GM23338 (cell line): ENCODE measurements around the gene EPHB1. TPM values are rescaled to one million over a fixed set of nuclear protein-coding genes. Genes with fewer than 3 reads are reported as not detected.

Experiments used
- ATAC-seq: fragments of 200-7000 bp; cut with Tn5 transposase; 3 replicates; pipeline ENCODE4 v1.9.1; 2020
- DNase-seq: peaks from one replicate; pipeline ENCODE4 v3.0.0-alpha.2; 2015; ENCODE audit warnings: low spot score
- H2AFZ ChIP-seq: fragments of 200-600 bp; sonication (generic); 2 replicates; pipeline ENCODE4 v1.8.0; 2016; ENCODE audit warnings: antibody characterized with exemption, mild to moderate bottlenecking, moderate library complexity
- H3F3A ChIP-seq: fragments of 200-600 bp; sonication (generic); replicated peaks from 2 replicates; pipeline ENCODE4 v1.8.0; 2017; ENCODE audit warnings: antibody characterized with exemption, mixed run types, low read depth
- H3K27ac ChIP-seq: fragments of 200-600 bp; sonication (generic); 2 replicates; pipeline ENCODE4 v1.6.1; 2016; ENCODE audit warnings: low read depth
- H3K27me3 ChIP-seq: fragments of 200-600 bp; sonication (generic); 2 replicates; pipeline ENCODE4 v1.8.0; 2016; ENCODE audit warnings: mild to moderate bottlenecking, mixed run types, moderate library complexity; ENCODE audit not compliant: insufficient read depth
- H3K36me3 ChIP-seq: fragments of 200-600 bp; sonication (generic); 2 replicates; pipeline ENCODE4 v1.8.0; 2016; ENCODE audit warnings: mild to moderate bottlenecking; ENCODE audit not compliant: insufficient read depth
- H3K4me1 ChIP-seq: fragments of 200-600 bp; sonication (generic); 2 replicates; pipeline ENCODE4 v1.8.0; 2016; ENCODE audit warnings: mild to moderate bottlenecking, moderate library complexity; ENCODE audit not compliant: insufficient read depth
- H3K4me2 ChIP-seq: fragments of 200-600 bp; sonication (generic); 2 replicates; pipeline ENCODE4 v1.7.1; 2017; ENCODE audit warnings: mixed run types
- H3K4me3 ChIP-seq: fragments of 200-600 bp; sonication (generic); 2 replicates; pipeline ENCODE4 v1.6.1; 2016; ENCODE audit warnings: mixed run types
- H3K79me2 ChIP-seq: fragments of 200-600 bp; sonication (generic); replicated peaks from 2 replicates; pipeline ENCODE4 v1.8.0; 2017; ENCODE audit warnings: mild to moderate bottlenecking; ENCODE audit not compliant: insufficient read depth
- H3K9me2 ChIP-seq: fragments of 200-600 bp; sonication (generic); 2 replicates; pipeline ENCODE4 v1.8.0; 2017; ENCODE audit not compliant: insufficient read depth
- H4K20me1 ChIP-seq: fragments of 200-600 bp; sonication (generic); replicated peaks from 2 replicates; pipeline ENCODE4 v1.8.0; 2017; ENCODE audit warnings: mild to moderate bottlenecking; ENCODE audit not compliant: insufficient read depth
- H3K27ac Mint-ChIP-seq: 2 replicates; pipeline ENCODE4 v1.8.0; 2020; ENCODE audit warnings: inconsistent platforms, mild to moderate bottlenecking, moderate library complexity, mixed read lengths
- H3K27me3 Mint-ChIP-seq: 3 replicates; pipeline ENCODE4 v1.8.0; 2022; ENCODE audit warnings: low read depth, mild to moderate bottlenecking, moderate library complexity, mixed read lengths, inconsistent platforms; ENCODE audit not compliant: insufficient read depth, poor library complexity
- H3K36me3 Mint-ChIP-seq: 3 replicates; pipeline ENCODE4 v1.8.0; 2021; ENCODE audit warnings: low read depth, mild to moderate bottlenecking, inconsistent platforms, moderate library complexity, mixed read lengths
- H3K4me1 Mint-ChIP-seq: 3 replicates; pipeline ENCODE4 v1.8.0; 2020; ENCODE audit warnings: mild to moderate bottlenecking, inconsistent platforms, mixed read lengths
- H3K4me3 Mint-ChIP-seq: 3 replicates; pipeline ENCODE4 v1.8.0; 2021; ENCODE audit warnings: moderate library complexity, mild to moderate bottlenecking, inconsistent platforms, mixed read lengths
- H3K9me3 Mint-ChIP-seq: 3 replicates; pipeline ENCODE4 v1.8.0; 2020; ENCODE audit warnings: moderate library complexity, mild to moderate bottlenecking, inconsistent platforms, mixed read lengths
- CREB1 ChIP-seq: fragments of 250-450 bp; sonication (Bioruptor Pico); IDR thresholded peaks from 2 replicates; pipeline ENCODE4 v1.5.0; 2020; ENCODE audit warnings: low read depth, mild to moderate bottlenecking, moderate library complexity
- EZH2 ChIP-seq: fragments of 200-600 bp; sonication (generic); IDR thresholded peaks from one replicate; pipeline ENCODE4 v1.8.0; 2017; ENCODE audit warnings: antibody characterized with exemption, mild to moderate bottlenecking, low read depth; ENCODE audit not compliant: unreplicated experiment
- EZH2phosphoT487 ChIP-seq: fragments of 200-600 bp; sonication (generic); IDR thresholded peaks from one replicate; pipeline ENCODE4 v1.8.1; 2018; ENCODE audit warnings: antibody characterized with exemption; ENCODE audit not compliant: unreplicated experiment
- JUNB ChIP-seq: IDR thresholded peaks from one replicate; pipeline ENCODE4 v1.6.1; 2016; ENCODE audit warnings: antibody characterized with exemption; ENCODE audit not compliant: unreplicated experiment
- NANOG ChIP-seq: IDR thresholded peaks from 2 replicates; pipeline ENCODE4 v1.6.1; 2016; ENCODE audit warnings: antibody characterized with exemption, borderline replicate concordance
- STAT1 ChIP-seq: IDR thresholded peaks from one replicate; pipeline ENCODE4 v1.6.1; 2016; ENCODE audit warnings: antibody characterized with exemption; ENCODE audit not compliant: unreplicated experiment
- ZNF114 ChIP-seq: fragments of 250-450 bp; sonication (Bioruptor Pico); IDR thresholded peaks from 2 replicates; pipeline ENCODE4 v1.5.0; 2020; ENCODE audit warnings: mild to moderate bottlenecking, moderate library complexity
- ZNF331 ChIP-seq: fragments of 250-450 bp; sonication (Bioruptor Pico); IDR thresholded peaks from 2 replicates; pipeline ENCODE4 v1.5.0; 2020; ENCODE audit warnings: low read depth, mild to moderate bottlenecking, moderate library complexity
- polyA plus RNA-seq: library from polyadenylated mRNA; unstranded; fragments of >200 nt; fragmentation: Nextera tagmentation; extraction: Ambion mirVana; gene quantifications from 2 replicates; pipeline ENCODE4 v1.2.1, GENCODE V29; 2016
- total RNA-seq: library from RNA; depleted of rRNA; stranded (reverse); fragments of >200 nt; shearing (Covaris generic); gene quantifications from 2 replicates; pipeline ENCODE4 v1.2.3, GENCODE V29; 2014
- TF ChIP-seq, protein P1 (sequence below), 2 experiments: fragments of 200-600 bp in 1 of 2; sonication (generic) in 1 of 2; conservative IDR thresholded peaks; 2 replicates each; pipeline versions ENCODE4 v1.5.1 to v1.6.1; 2016 to 2017; ENCODE audit warnings: antibody characterized with exemption in 2 of 2, low read depth in 2 of 2, mild to moderate bottlenecking in 2 of 2, moderate library complexity in 1 of 2
- TF ChIP-seq, protein P2 (sequence below): IDR thresholded peaks from one replicate; pipeline ENCODE4 v1.6.1; 2018; ENCODE audit warnings: antibody characterized with exemption; ENCODE audit not compliant: unreplicated experiment
- TF ChIP-seq, protein P3 (sequence below): fragments of 250-450 bp; sonication (Bioruptor Pico); IDR thresholded peaks from 2 replicates; pipeline ENCODE4 v1.5.0; 2020; ENCODE audit warnings: mild to moderate bottlenecking, moderate library complexity

Gene EPHB1
- total and polyA plus RNA-seq, 2 experiments from 2014 or later: 2.7 to 5.2 TPM

DNA sequence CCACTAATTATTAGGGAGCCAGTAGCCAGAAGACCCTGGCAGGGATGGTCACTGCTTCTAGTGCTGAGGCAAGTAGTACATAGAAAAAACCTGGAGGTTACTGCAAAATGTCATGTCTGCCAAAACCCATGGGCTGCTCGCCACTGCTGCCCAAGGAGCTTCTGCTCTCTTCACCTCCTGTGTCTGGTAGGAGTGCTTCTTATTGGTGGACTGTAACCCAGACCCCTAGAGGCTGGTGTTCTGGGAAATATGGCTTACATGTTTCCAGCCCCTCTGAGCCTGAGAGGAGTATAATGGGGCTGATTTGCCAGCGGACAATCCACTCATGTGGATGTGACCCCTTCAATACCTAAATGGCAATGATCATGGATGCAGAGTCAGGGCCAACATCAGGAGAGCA lies 286.4 kb downstream of the EPHB1 start (continued):
- TF ChIP-seq, protein P1, sequence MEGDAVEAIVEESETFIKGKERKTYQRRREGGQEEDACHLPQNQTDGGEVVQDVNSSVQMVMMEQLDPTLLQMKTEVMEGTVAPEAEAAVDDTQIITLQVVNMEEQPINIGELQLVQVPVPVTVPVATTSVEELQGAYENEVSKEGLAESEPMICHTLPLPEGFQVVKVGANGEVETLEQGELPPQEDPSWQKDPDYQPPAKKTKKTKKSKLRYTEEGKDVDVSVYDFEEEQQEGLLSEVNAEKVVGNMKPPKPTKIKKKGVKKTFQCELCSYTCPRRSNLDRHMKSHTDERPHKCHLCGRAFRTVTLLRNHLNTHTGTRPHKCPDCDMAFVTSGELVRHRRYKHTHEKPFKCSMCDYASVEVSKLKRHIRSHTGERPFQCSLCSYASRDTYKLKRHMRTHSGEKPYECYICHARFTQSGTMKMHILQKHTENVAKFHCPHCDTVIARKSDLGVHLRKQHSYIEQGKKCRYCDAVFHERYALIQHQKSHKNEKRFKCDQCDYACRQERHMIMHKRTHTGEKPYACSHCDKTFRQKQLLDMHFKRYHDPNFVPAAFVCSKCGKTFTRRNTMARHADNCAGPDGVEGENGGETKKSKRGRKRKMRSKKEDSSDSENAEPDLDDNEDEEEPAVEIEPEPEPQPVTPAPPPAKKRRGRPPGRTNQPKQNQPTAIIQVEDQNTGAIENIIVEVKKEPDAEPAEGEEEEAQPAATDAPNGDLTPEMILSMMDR (conservative IDR thresholded peaks at IDR 0.05; ENCODE audit: low read depth in 2 of 2): no peak

DNA sequence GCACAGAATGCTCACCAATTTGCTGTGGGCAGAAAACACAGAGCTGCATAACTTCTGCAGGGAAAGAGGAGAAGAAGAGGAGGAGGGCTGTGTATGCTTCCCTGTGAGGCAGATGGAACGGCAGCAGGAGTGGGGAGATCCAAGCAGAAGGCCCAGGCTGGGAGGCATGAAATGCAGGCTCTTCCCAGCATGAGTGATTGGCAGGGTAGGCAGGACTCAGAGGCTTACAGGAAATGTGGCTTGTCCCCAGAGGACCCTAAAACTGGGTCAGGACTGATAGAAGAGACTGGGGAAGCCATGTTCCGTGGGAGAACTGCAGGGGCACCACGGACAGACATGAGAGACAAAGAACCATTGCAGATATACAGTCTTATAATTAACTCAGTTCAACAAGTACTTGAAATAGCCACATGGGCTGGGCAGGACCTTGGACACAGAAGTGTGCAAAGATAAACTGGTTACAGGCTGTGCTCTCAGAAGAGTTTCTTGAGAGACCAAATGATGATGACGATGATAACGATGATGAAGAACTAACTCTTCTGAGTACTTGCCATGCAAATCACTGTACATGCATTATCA lies 286.9 kb downstream of the EPHB1 start:
- H3K79me2 ChIP-seq: no peaks in the 10 kb centered on the region
- H3K27me3 ChIP-seq: no peaks in the 10 kb centered on the region
- Mint-ChIP-seq H3K27ac (peak overlapping the region; percentile 7; the same call in 1 of the 2 replicates), H3K27me3 (peaks cover 15% of the 10 kb centered on the region), H3K36me3 (no peaks in the 10 kb centered on the region), H3K9me3 (no peaks in the 10 kb centered on the region), H3K4me1 (peaks cover 36% of the 10 kb centered on the region), H3K4me3 (no peak overlapping the region)
- ATAC-seq (no peak), DNase-seq (no peak)
- H3K4me2 ChIP-seq: no peak overlapping the region
- peaks cover 15% of the 10 kb centered on the region for H3K4me1 ChIP-seq
- peaks cover 13% of the 10 kb centered on the region; the same call in 1 of the 2 replicates for H3K9me2 ChIP-seq
- H3K27ac ChIP-seq: no peak overlapping the region
- no peak for TF ChIP-seq NANOG
- TF ChIP-seq CREB1 (CRISPR knock-in tag): no peak
- no peak for TF ChIP-seq EZH2
- TF ChIP-seq, protein P1 (conservative IDR thresholded peaks at IDR 0.05; ENCODE audit: low read depth in 2 of 2): no peak
- no peak for TF ChIP-seq EZH2phosphoT487
- TF ChIP-seq, protein P2, sequence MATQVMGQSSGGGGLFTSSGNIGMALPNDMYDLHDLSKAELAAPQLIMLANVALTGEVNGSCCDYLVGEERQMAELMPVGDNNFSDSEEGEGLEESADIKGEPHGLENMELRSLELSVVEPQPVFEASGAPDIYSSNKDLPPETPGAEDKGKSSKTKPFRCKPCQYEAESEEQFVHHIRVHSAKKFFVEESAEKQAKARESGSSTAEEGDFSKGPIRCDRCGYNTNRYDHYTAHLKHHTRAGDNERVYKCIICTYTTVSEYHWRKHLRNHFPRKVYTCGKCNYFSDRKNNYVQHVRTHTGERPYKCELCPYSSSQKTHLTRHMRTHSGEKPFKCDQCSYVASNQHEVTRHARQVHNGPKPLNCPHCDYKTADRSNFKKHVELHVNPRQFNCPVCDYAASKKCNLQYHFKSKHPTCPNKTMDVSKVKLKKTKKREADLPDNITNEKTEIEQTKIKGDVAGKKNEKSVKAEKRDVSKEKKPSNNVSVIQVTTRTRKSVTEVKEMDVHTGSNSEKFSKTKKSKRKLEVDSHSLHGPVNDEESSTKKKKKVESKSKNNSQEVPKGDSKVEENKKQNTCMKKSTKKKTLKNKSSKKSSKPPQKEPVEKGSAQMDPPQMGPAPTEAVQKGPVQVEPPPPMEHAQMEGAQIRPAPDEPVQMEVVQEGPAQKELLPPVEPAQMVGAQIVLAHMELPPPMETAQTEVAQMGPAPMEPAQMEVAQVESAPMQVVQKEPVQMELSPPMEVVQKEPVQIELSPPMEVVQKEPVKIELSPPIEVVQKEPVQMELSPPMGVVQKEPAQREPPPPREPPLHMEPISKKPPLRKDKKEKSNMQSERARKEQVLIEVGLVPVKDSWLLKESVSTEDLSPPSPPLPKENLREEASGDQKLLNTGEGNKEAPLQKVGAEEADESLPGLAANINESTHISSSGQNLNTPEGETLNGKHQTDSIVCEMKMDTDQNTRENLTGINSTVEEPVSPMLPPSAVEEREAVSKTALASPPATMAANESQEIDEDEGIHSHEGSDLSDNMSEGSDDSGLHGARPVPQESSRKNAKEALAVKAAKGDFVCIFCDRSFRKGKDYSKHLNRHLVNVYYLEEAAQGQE: no peak
- TF ChIP-seq, protein P3, sequence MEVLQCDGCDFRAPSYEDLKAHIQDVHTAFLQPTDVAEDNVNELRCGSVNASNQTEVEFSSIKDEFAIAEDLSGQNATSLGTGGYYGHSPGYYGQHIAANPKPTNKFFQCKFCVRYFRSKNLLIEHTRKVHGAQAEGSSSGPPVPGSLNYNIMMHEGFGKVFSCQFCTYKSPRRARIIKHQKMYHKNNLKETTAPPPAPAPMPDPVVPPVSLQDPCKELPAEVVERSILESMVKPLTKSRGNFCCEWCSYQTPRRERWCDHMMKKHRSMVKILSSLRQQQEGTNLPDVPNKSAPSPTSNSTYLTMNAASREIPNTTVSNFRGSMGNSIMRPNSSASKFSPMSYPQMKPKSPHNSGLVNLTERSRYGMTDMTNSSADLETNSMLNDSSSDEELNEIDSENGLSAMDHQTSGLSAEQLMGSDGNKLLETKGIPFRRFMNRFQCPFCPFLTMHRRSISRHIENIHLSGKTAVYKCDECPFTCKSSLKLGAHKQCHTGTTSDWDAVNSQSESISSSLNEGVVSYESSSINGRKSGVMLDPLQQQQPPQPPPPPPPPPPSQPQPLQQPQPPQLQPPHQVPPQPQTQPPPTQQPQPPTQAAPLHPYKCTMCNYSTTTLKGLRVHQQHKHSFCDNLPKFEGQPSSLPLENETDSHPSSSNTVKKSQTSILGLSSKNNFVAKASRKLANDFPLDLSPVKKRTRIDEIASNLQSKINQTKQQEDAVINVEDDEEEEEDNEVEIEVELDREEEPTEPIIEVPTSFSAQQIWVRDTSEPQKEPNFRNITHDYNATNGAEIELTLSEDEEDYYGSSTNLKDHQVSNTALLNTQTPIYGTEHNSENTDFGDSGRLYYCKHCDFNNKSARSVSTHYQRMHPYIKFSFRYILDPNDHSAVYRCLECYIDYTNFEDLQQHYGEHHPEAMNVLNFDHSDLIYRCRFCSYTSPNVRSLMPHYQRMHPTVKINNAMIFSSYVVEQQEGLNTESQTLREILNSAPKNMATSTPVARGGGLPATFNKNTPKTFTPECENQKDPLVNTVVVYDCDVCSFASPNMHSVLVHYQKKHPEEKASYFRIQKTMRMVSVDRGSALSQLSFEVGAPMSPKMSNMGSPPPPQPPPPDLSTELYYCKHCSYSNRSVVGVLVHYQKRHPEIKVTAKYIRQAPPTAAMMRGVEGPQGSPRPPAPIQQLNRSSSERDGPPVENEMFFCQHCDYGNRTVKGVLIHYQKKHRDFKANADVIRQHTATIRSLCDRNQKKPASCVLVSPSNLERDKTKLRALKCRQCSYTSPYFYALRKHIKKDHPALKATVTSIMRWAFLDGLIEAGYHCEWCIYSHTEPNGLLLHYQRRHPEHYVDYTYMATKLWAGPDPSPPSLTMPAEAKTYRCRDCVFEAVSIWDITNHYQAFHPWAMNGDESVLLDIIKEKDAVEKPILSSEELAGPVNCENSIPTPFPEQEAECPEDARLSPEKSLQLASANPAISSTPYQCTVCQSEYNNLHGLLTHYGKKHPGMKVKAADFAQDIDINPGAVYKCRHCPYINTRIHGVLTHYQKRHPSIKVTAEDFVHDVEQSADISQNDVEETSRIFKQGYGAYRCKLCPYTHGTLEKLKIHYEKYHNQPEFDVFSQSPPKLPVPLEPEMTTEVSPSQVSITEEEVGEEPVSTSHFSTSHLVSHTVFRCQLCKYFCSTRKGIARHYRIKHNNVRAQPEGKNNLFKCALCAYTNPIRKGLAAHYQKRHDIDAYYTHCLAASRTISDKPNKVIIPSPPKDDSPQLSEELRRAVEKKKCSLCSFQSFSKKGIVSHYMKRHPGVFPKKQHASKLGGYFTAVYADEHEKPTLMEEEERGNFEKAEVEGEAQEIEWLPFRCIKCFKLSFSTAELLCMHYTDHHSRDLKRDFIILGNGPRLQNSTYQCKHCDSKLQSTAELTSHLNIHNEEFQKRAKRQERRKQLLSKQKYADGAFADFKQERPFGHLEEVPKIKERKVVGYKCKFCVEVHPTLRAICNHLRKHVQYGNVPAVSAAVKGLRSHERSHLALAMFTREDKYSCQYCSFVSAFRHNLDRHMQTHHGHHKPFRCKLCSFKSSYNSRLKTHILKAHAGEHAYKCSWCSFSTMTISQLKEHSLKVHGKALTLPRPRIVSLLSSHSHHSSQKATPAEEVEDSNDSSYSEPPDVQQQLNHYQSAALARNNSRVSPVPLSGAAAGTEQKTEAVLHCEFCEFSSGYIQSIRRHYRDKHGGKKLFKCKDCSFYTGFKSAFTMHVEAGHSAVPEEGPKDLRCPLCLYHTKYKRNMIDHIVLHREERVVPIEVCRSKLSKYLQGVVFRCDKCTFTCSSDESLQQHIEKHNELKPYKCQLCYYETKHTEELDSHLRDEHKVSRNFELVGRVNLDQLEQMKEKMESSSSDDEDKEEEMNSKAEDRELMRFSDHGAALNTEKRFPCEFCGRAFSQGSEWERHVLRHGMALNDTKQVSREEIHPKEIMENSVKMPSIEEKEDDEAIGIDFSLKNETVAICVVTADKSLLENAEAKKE (CRISPR knock-in tag): no peak
- TF ChIP-seq ZNF331 (CRISPR knock-in tag): no peak
- TF ChIP-seq STAT1: no peak
- TF ChIP-seq JUNB: no peak
- no peak for TF ChIP-seq ZNF114
- H4K20me1 ChIP-seq: no peaks in the 10 kb centered on the region
- no peak overlapping the region for H2AFZ ChIP-seq
- H3K4me3 ChIP-seq: no peak overlapping the region
- H3F3A ChIP-seq: no peaks in the 10 kb centered on the region
- H3K36me3 ChIP-seq: no peaks in the 10 kb centered on the region
